OCI-LY7 (cell line): Measurements from ENCODE around the gene TLCD5.

Experiments
- CTCF ChIP-seq: fragments of 200-600 bp; sonication (generic); conservative IDR thresholded peaks from 2 replicates; pipeline ENCODE4 v1.5.1; 2014; ENCODE audit warnings: mild to moderate bottlenecking, antibody characterized with exemption, low read length, moderate library complexity, mixed read lengths
- EZH2phosphoT487 ChIP-seq: fragments of 200-600 bp; sonication (generic); IDR thresholded peaks from 2 replicates; pipeline ENCODE4 v1.6.1; 2018; ENCODE audit warnings: low read depth, borderline replicate concordance, mild to moderate bottlenecking, mixed run types, antibody characterized with exemption, low read length, moderate library complexity, mixed read lengths

GRCh38 chr11:120302001-120302805 lies 22.9 kb upstream of the TLCD5 start:
- no peak for TF ChIP-seq CTCF
- TF ChIP-seq EZH2phosphoT487 = no peak
